ENCODE measurements around the gene TFEC.
"Not testable (repeated sequence)": the region's sequence is repeated elsewhere in the genome, so short reads cannot be mapped to it uniquely, and the experiment has no call there.

Gene TFEC

GRCh38 chr7:115930184-115930583 lies 100.4 kb downstream of the TFEC start:
- H3K4me1 Mint-ChIP-seq (ENCODE audit: low read depth); H3K9me3 Mint-ChIP-seq; H3K27ac Mint-ChIP-seq; H3K4me3 Mint-ChIP-seq; H3K36me3 Mint-ChIP-seq (ENCODE audit: low read depth); H3K27me3 Mint-ChIP-seq (ENCODE audit: low read depth): not testable (repeated sequence)

GRCh38 chr7:115929736-115930135 lies 100.8 kb downstream of the TFEC start:
- H3K27ac Mint-ChIP-seq; H3K4me1 Mint-ChIP-seq (ENCODE audit: low read depth); H3K36me3 Mint-ChIP-seq (ENCODE audit: low read depth); H3K27me3 Mint-ChIP-seq (ENCODE audit: low read depth); H3K4me3 Mint-ChIP-seq; H3K9me3 Mint-ChIP-seq: not testable (repeated sequence)

GRCh38 chr7:115924411-115924810 lies 106.2 kb downstream of the TFEC start:
- H3K36me3 Mint-ChIP-seq (ENCODE audit: low read depth) = no peaks in the 10 kb centered on the region
- H3K27me3 Mint-ChIP-seq (ENCODE audit: low read depth) = no peaks in the 10 kb centered on the region
- no peak overlapping the region for H3K4me3 Mint-ChIP-seq
- H3K4me1 Mint-ChIP-seq (ENCODE audit: low read depth) = no peaks in the 10 kb centered on the region
- no peaks in the 10 kb centered on the region for H3K9me3 Mint-ChIP-seq
- no peak overlapping the region for H3K27ac Mint-ChIP-seq

GRCh38 chr7:115920367-115920766 lies 110.2 kb downstream of the TFEC start:
- no peaks in the 10 kb centered on the region for H3K9me3 Mint-ChIP-seq
- H3K4me3 Mint-ChIP-seq = no peak overlapping the region
- H3K4me1 Mint-ChIP-seq (ENCODE audit: low read depth) = no peaks in the 10 kb centered on the region
- H3K27ac Mint-ChIP-seq = no peak overlapping the region
- H3K36me3 Mint-ChIP-seq (ENCODE audit: low read depth) = no peaks in the 10 kb centered on the region
- H3K27me3 Mint-ChIP-seq (ENCODE audit: low read depth) = no peaks in the 10 kb centered on the region

- Mint-ChIP-seq H3K27me3 (ENCODE audit: low read depth) (peaks cover 4% of the 10 kb centered on the region), H3K4me3 (no peak overlapping the region), H3K4me1 (ENCODE audit: low read depth) (no peaks in the 10 kb centered on the region), H3K9me3 (no peaks in the 10 kb centered on the region), H3K27ac (no peak overlapping the region), H3K36me3 (ENCODE audit: low read depth) (no peaks in the 10 kb centered on the region)
Measured at GRCh38 chr7:115914951-115915350, 115.6 kb downstream of the TFEC start.

GRCh38 chr7:115911465-115911864 lies 119.1 kb downstream of the TFEC start:
- H3K4me3 Mint-ChIP-seq = no peak overlapping the region
- H3K27me3 Mint-ChIP-seq (ENCODE audit: low read depth) = peaks cover 4% of the 10 kb centered on the region
- H3K9me3 Mint-ChIP-seq = no peaks in the 10 kb centered on the region

GRCh38 chr7:115910541-115911164 lies 119.9 kb downstream of the TFEC start:
- Mint-ChIP-seq H3K27me3 (ENCODE audit: low read depth) (peaks cover 4% of the 10 kb centered on the region), H3K4me1 (ENCODE audit: low read depth) (no peaks in the 10 kb centered on the region), H3K27ac (no peak overlapping the region), H3K36me3 (ENCODE audit: low read depth) (no peaks in the 10 kb centered on the region), H3K4me3 (no peak overlapping the region), H3K9me3 (no peaks in the 10 kb centered on the region)

More at GRCh38 chr7:115911465-115911864, 119.1 kb downstream of the TFEC start:
- no peaks in the 10 kb centered on the region for H3K4me1 Mint-ChIP-seq (ENCODE audit: low read depth)
- no peak overlapping the region for H3K27ac Mint-ChIP-seq
- H3K36me3 Mint-ChIP-seq (ENCODE audit: low read depth) = no peaks in the 10 kb centered on the region

GRCh38 chr7:115906731-115907130 lies 123.8 kb downstream of the TFEC start:
- H3K4me1 Mint-ChIP-seq (ENCODE audit: low read depth) = no peaks in the 10 kb centered on the region
- H3K27me3 Mint-ChIP-seq (ENCODE audit: low read depth) = peaks cover 4% of the 10 kb centered on the region
- H3K4me3 Mint-ChIP-seq = no peak overlapping the region
- H3K9me3 Mint-ChIP-seq = no peaks in the 10 kb centered on the region
- no peaks in the 10 kb centered on the region for H3K36me3 Mint-ChIP-seq (ENCODE audit: low read depth)
- no peak overlapping the region for H3K27ac Mint-ChIP-seq

- Mint-ChIP-seq H3K36me3 (ENCODE audit: low read depth) (no peaks in the 10 kb centered on the region), H3K4me1 (ENCODE audit: low read depth) (no peaks in the 10 kb centered on the region), H3K9me3 (peaks cover 6% of the 10 kb centered on the region), H3K27me3 (ENCODE audit: low read depth) (no peaks in the 10 kb centered on the region), H3K4me3 (no peak overlapping the region), H3K27ac (no peak overlapping the region)
Measured at GRCh38 chr7:115889669-115889984, 140.9 kb downstream of the TFEC start.

GRCh38 chr7:115888981-115889668 lies 141.4 kb downstream of the TFEC start:
- Mint-ChIP-seq H3K27ac (no peak overlapping the region), H3K9me3 (peaks cover 6% of the 10 kb centered on the region), H3K27me3 (ENCODE audit: low read depth) (no peaks in the 10 kb centered on the region), H3K4me1 (ENCODE audit: low read depth) (no peaks in the 10 kb centered on the region), H3K36me3 (ENCODE audit: low read depth) (no peaks in the 10 kb centered on the region), H3K4me3 (no peak overlapping the region)

- H3K27me3 Mint-ChIP-seq (ENCODE audit: low read depth) = no peaks in the 10 kb centered on the region
- H3K27ac Mint-ChIP-seq = no peak overlapping the region
- no peaks in the 10 kb centered on the region for H3K36me3 Mint-ChIP-seq (ENCODE audit: low read depth)
- peaks cover 6% of the 10 kb centered on the region for H3K9me3 Mint-ChIP-seq
- no peak overlapping the region for H3K4me3 Mint-ChIP-seq
- no peaks in the 10 kb centered on the region for H3K4me1 Mint-ChIP-seq (ENCODE audit: low read depth)
Measured at GRCh38 chr7:115885550-115885949, 145.0 kb downstream of the TFEC start.

All from T-helper 1 cell treated with Interleukin-12 subunit alpha and Interleukin-12 subunit beta and Interleukin-4 antibody, amounts not matched to agents 30 μg/mL and 1 μg/mL, for 36 hours (primary cell).